ENCODE measurements around the gene GP1BB. TPM values are rescaled to one million over a fixed set of nuclear protein-coding genes. Genes with fewer than 3 reads are reported as not detected.

GP1BB gene
- total and polyA plus RNA-seq, 2 of the 4 experiments (the other 2 are of a cell fraction): 0.18 to 1.5 TPM

- H3K9ac ChIP-seq (ENCODE audit: low read depth, low read length): no peak overlapping the region
- no peak overlapping the region for H2AFZ ChIP-seq (replicated peaks; ENCODE audit: low read length, poor library complexity)
- H2AK9ac ChIP-seq (replicated peaks; ENCODE audit: low read depth, low read length, poor library complexity): no peak overlapping the region
- no peak overlapping the region for H2BK20ac ChIP-seq (ENCODE audit: low read depth, low read length)
- ATAC-seq (ENCODE audit: low read depth) (no peak), DNase-seq (no peak)
- H3K4me2 ChIP-seq (ENCODE audit: low read depth, low read length): no peak overlapping the region
- no peaks in the 10 kb centered on the region for H3K9me3 ChIP-seq (ENCODE audit: control insufficient read depth, insufficient read depth, low read length)
- no peak overlapping the region for H4K5ac ChIP-seq (ENCODE audit: low read depth, low read length)
- dilution Hi-C loops (cut with HindIII; ENCODE audit: low sequenced_read_pairs, unreplicated experiment) (no loop called here), intact Hi-C loops (cut with micrococcal nuclease) (loop anchor here (5.0 kb wide), 2 partner anchors 119 to 279 kb away; partner anchors contain the start of genes GNB1L and RTL10), in situ Hi-C loops (cut with MboI; ENCODE audit: low sequenced_read_pairs) (loop anchor here (5.0 kb wide), 1 partner anchor 179 kb away; no protein-coding TSS in a partner anchor)
- BruUV-seq (replicated peaks): no TSS peak
- no peak overlapping the region for H3K18ac ChIP-seq (ENCODE audit: low read depth, low read length)
- no peak overlapping the region for H2AK5ac ChIP-seq (ENCODE audit: low read depth, low read length)
- no peak overlapping the region for H3K23ac ChIP-seq (ENCODE audit: low read depth, low read length)
- H4K91ac ChIP-seq (ENCODE audit: insufficient read depth, low read depth, low read length): no peak overlapping the region
- TF ChIP-seq MXI1 (IDR thresholded peaks at IDR 0.05; ENCODE audit: borderline replicate concordance, low read depth, low read length): no peak
- no peak for TF ChIP-seq RAD21 (IDR thresholded peaks at IDR 0.05; ENCODE audit: low read length)
- no peak for TF ChIP-seq RCOR1 (IDR thresholded peaks at IDR 0.05; ENCODE audit: insufficient replicate concordance, low read length)
- no peak for TF ChIP-seq FOS (IDR thresholded peaks at IDR 0.05; ENCODE audit: low read depth, low read length)
- TF ChIP-seq POLR2A (IDR thresholded peaks at IDR 0.05; ENCODE audit: low read depth, low read length): no peak
- H3K27ac ChIP-seq (ENCODE audit: insufficient read depth, low read length): no peak overlapping the region
- no peaks in the 10 kb centered on the region for H3K9me1 ChIP-seq (ENCODE audit: insufficient read depth, low read length)
- H4K8ac ChIP-seq (ENCODE audit: low read depth in 2 of 2, low read length in 2 of 2): no peak overlapping the region
- H2BK120ac ChIP-seq (ENCODE audit: low read depth, low read length): no peak overlapping the region
- H2BK5ac ChIP-seq (ENCODE audit: low read depth, low read length, poor library complexity, severe bottlenecking): no peak overlapping the region
- peaks cover 2% of the 10 kb centered on the region for H3K4me1 ChIP-seq (ENCODE audit: control insufficient read depth, insufficient read depth, low read length)
- H2BK15ac ChIP-seq (ENCODE audit: low read depth, low read length): no peak overlapping the region
- H3K56ac ChIP-seq (ENCODE audit: extremely low read depth, insufficient read depth, low read length): no peak overlapping the region
- peaks cover 12% of the 10 kb centered on the region; the same call in 1 of the 2 replicates for H3K27me3 ChIP-seq (ENCODE audit: control insufficient read depth, insufficient read depth, low read length)
- POLR2A ChIA-PET (ENCODE audit: unreplicated experiment): no interaction called here
- H3K79me1 ChIP-seq (ENCODE audit: low read depth in 1 of 2, low read length in 2 of 2): no peaks in the 10 kb centered on the region
- no peak overlapping the region for H3K4ac ChIP-seq (ENCODE audit: low read depth, low read length)
- no peaks in the 10 kb centered on the region for H3K36me3 ChIP-seq (ENCODE audit: control insufficient read depth, insufficient read depth, low read length)
- H4K20me1 ChIP-seq (ENCODE audit: insufficient read depth, low read length): no peaks in the 10 kb centered on the region
- CTCF ChIA-PET: no interaction called here
- 20% methylated on average over 1 of the region's 5 CpGs; no CpG with 5 or more reads in 1 of the 2 experiments for WGBS, 2 experiments (ENCODE audit: extremely low coverage in 2 of 2, insufficient read length in 1 of 2)
- H3K4me3 ChIP-seq (ENCODE audit: insufficient read depth, low read depth, low read length): no peak overlapping the region
- no peak overlapping the region for H3K14ac ChIP-seq (replicated peaks; ENCODE audit: low read depth, low read length)
Observed at GRCh38 chr22:19733755-19734154, 10.4 kb downstream of the GP1BB start.

Data from IMR-90 (cell line).